Astrocyte (in vitro differentiated cells and primary cell): Measurements from ENCODE around the gene TRPV5.

Experiments
- EZH2 ChIP-seq: IDR thresholded peaks from 2 replicates; pipeline ENCODE4 v1.6.1; 2012; ENCODE audit warnings: mild to moderate bottlenecking, low read length, inconsistent platforms; ENCODE audit not compliant: insufficient read depth
- TF ChIP-seq, protein P1 (sequence below): IDR thresholded peaks from 2 replicates; pipeline ENCODE4 v1.5.1; 2011; ENCODE audit warnings: low read depth, mild to moderate bottlenecking, inconsistent platforms, low read length, moderate library complexity; ENCODE audit not compliant: insufficient read depth

DNA sequence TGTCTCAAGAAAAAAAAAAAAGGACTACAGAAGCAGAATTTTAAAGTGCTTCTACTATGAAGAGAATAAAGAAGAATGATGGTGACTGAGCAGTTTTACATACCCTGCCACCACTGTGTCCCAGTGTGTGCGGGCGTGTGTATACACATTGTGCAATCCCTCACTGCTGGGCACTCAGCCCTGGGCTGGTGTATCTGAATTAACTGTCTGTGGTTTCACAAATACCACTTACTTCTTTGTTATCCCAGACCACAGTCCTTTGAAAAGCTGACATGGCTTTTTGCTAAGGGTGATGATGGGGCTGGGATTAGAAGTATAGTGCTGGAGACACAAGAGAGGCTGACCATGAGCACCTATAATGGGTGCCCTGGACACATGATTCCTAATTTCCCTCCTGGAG lies 26.9 kb downstream of the TRPV5 start:
- TF ChIP-seq, protein P1, sequence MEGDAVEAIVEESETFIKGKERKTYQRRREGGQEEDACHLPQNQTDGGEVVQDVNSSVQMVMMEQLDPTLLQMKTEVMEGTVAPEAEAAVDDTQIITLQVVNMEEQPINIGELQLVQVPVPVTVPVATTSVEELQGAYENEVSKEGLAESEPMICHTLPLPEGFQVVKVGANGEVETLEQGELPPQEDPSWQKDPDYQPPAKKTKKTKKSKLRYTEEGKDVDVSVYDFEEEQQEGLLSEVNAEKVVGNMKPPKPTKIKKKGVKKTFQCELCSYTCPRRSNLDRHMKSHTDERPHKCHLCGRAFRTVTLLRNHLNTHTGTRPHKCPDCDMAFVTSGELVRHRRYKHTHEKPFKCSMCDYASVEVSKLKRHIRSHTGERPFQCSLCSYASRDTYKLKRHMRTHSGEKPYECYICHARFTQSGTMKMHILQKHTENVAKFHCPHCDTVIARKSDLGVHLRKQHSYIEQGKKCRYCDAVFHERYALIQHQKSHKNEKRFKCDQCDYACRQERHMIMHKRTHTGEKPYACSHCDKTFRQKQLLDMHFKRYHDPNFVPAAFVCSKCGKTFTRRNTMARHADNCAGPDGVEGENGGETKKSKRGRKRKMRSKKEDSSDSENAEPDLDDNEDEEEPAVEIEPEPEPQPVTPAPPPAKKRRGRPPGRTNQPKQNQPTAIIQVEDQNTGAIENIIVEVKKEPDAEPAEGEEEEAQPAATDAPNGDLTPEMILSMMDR = no peak
- no peak for TF ChIP-seq EZH2
